HG03039 (cell line): ENCODE data around the gene DOK6.

Experiments used
- ATAC-seq: cut with Tn5 transposase; IDR thresholded peaks from one replicate; pipeline ENCODE4 v1.9.1; 2021; ENCODE audit warnings: mild to moderate bottlenecking, moderate library complexity; ENCODE audit not compliant: unreplicated experiment

The DOK6 gene

DNA sequence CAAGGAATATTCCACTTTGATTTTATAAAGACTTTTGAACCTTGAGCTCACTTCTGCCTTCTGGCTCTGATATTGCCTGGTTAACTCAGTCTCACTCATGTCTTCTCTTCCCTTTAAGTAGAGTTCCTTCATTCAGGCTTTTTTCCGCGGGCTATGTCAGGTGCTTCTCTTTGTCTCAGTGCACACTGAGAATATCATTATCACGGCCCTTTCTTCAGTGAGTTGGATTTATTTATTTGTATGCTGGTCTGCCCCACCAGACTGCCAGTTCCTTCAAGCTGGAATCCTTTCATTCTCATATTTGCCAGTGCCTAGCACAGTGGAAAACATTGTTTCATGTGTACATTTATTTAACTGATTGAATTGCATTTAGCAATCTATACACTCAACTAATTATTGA lies 136.5 kb downstream of the DOK6 start:
- no peak for ATAC-seq

DNA sequence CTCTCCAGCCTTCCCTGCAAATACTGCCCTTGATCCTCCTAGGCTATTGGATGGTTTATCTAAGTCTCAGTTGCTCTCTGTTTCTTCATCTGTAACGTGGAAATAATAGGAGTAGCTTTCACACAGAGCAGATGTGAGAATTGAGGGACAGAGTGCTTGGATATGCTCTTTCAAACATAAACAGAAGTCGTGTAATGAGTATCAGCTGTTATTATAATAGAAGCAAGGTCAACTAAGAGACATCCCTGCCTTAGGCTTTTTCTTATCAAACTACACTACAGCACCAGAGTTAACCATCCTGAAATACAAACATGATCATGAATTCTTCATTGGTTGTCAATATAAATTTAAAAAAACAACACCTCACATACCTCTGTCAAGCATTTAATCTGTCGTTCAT lies 138.2 kb downstream of the DOK6 start:
- no peak for ATAC-seq

DNA sequence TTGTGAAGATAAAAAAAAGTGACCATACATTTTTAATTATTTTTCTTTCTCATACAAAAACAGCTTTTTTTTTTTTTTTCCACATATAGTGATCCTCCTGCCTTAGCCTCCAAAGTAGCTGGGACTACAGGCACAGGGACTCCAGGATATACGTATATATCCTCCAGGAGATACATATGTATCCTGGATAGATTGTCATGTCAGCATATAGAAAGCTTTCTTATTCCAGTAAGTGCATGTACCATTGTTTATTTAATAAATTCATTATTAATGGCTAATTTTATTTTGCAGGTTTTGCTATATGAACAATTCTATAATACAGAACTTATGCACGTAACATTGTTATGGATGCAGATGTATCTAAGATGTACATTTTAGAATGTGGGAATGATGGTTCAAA lies 138.7 kb downstream of the DOK6 start:
- no peak for ATAC-seq

DNA sequence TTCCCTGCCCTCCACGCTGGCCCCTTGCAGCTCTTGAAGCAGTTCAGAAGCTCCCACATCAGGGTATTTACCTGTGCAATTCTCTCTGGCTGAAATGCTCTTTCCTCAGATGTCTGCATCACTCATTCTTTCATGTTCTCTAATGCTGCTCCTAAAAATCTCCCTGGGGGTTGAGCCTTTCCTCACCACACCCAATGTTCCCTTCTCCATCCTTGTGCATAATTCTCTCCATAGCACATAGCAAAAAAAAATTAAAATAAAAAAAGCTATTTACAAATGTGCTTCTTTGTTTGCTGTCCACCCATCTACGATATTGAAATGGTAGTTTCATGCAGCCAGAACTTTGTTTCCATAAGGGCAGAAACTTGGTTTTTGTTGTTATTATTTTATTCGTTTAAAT lies 155.5 kb downstream of the DOK6 start:
- ATAC-seq, result no peak

GRCh38 chr18:69557282-69557681 lies 156.6 kb downstream of the DOK6 start:
- ATAC-seq, result no peak

DNA sequence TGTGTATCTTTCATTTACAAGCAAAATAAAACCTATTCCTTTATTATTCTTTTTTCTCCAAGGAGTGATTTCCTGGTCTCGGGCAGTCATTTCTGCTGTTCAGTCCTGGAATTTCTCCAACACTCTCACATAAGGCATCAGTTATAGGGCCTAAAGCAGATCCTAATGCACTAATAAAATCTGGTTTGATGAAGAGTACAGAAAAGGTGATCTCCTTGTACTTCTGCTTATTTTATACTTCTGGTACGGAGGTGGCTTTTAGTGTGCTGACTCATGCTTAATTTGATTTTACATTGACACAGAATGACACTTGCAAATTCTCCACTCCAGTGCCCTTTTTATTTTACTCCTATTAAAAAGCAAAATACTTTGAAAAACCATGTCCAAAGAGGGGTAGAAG lies 157.4 kb downstream of the DOK6 start:
- ATAC-seq, result no peak

DNA sequence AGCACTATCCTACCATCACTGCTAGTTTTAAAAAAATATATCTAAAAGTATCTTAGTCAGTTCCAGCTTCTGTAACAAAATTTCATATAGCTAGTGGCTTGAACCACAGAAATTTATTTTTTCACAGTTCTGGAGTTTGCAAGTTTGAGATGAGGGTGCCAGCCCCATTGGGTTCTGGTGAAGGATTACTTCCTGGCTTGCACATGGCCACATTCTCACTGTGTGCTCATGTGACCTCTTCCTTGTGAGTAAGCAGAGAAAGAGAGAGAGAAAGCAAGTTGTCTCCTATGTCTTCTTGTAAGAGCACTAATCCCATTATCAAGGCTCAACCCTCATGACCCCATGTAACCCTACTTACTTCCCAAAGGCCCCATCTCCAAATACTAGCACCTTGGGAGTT lies 158.9 kb downstream of the DOK6 start:
- no peak for ATAC-seq

- ATAC-seq, result no peak
Measured at GRCh38 chr18:69564602-69565001, 163.9 kb downstream of the DOK6 start.

DNA sequence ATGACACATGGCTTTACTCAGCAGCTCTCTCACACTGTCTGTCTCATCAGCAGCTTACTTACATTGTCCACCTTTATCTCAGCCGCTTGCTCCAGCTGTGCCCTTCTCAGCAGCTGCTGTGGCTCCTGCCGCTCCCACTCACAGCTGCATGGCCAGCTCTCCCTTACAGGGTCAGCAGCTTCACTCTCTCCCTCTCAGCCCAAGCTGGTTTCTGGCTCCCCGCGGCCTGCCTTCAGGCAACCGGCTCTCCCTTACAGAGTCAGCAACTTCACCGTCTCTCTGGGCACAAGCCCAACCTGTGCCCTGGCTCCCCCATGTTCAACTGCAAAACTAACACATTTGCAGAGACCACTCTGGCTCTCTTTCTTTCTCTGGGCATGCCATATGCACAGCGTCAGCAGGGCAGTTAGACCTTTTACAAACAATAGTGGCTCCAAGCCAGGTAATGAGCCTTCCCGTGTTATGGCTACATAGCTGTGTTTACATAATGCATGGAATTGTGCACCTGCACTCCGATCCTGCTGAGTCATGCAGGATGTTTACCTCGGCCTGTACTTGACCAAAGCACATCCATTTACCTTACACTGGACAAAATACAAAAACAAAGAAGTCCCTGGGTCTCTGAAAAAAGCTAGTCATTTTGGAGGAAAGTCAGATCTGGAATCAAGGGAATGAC lies 167.3 kb downstream of the DOK6 start:
- ATAC-seq, result no peak

- no peak for ATAC-seq
Measured at GRCh38 chr18:69569133-69569532, 168.4 kb downstream of the DOK6 start.

- ATAC-seq, result no peak
Measured at GRCh38 chr18:69574401-69574800, 173.7 kb downstream of the DOK6 start.

DNA sequence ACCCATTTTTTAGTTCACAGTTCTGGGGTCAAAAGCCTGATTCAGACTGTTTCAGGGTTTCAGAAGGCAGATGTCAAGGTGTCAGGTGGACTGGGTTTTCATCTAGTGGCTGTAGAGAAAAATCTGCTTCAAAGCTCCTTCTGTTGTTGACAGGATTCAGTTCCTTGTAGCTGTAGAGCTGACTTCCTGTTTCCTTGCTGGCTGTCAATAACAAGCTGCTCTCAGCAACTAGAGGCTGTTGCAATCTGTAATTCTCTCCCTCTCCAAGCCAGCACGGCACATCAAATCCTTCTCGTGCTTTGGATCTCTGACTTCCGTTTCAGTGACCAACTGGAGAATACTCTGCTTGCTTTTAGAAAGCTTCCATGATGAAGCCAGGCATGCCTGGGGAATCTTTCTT lies 179.4 kb downstream of the DOK6 start:
- ATAC-seq, result peak; percentile 71

DNA sequence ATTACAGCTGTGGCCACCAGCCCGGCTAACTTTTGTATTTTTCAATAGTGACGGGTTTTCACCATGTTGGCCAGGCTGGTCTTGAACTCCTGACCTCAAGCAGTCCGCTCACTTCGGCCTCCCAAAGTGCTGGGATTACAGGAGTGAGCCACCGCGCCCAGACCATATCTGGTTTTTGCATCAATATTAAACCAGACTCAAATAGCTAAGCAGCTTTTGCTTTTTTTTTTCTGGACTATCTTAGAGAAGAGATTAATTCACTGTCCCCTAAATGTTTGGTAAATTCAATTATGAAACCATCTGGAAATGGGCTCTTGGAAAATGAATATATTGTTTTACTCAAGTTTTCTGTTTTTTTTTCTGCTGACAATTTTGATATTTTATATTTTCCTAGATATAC lies 183.7 kb downstream of the DOK6 start:
- no peak for ATAC-seq

DNA sequence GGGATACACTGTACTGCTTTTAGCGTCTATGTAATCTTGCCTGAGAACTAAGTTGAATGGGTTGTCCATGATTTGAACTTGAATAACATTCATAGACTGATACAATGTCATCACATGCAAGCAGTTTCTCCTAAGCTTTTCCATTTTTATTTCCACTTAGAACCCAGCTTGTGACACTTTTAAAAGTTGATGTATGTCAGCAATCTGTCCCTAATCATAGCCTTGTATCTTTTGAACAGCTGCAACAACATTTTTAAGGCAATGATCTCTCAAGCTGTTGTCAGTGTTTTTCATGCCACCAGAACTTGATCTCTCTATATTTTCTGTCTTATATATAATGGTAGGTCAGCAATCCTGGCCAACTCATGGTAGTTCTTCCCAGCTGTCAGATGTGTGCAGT lies 185.0 kb downstream of the DOK6 start:
- no peak for ATAC-seq

DNA sequence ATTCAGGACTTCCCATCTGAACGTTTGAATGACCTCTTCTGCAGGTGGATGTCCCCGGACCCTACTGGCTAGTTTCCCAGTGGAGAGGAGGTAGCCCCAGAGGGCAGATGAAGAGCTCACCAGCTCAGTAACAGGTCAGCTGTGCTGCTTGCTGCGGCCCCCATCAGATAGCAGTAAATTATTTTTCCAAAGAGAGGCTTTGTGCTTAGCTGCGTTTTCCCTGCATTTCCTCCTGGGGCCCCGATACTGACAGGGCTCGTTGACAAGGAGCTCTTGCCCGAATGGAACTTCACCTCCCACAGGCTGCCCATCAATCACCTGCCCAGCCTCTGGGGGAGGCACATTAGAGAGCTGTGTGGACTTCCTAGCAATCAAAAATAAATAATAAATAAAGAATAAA lies 185.8 kb downstream of the DOK6 start:
- no peak for ATAC-seq

DNA sequence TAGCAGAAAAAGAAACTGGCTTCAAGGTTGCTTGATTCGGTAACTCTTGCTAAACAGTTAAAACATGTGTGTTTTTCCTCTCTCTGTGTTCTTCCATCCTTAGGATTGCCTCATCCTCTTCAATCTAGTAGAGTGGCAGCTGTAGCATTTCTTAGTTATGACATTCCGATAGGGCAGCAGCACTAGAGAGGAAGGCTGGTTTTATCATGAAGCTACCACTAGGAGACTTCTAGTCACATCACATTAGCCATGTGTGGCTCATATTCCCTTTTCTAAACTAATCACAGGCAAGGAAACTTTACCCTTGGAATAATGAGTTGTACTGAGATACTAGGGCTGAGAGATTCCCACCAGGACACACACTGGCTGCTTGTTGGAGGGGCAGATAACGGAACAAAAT lies 187.6 kb downstream of the DOK6 start:
- no peak for ATAC-seq

- ATAC-seq, result no peak
Measured at GRCh38 chr18:69590150-69590549, 189.5 kb downstream of the DOK6 start.

DNA sequence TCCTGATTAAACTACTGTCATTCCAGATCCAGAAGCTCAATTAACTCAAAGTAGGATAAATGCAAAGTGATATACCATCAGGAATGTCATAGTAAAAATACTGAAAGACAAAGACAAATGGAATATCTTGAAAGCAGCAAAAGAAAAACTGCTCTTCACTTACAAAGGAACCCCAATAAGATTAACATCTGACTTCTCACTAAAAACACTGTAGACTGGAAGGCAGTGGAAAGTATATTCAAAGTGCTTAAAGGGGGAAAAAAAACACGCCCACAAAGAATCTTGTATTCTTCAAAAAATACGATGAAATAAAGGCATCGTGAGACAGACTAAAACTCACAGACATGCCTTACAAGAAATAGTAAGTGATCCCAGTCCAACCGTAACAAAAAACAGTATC lies 195.7 kb downstream of the DOK6 start:
- ATAC-seq, result no peak

DNA sequence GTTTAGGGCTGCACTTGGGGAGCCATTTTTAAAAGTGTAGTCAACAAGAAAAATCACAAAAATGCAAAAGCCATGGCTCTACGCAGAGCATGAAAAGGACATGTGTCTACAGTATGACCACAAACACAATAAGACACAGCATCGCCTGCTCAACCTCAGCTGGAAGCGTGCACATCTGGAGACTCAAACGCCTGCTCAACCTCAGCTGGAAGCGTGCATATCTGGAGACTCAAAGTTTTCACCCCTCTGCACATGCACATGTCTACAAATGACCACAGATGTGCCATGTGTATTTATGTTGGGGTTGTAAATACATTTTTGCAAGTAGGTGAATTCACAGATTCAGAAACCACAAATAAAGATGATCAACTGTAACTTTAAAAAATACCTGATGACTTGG lies 196.9 kb downstream of the DOK6 start:
- no peak for ATAC-seq

DNA sequence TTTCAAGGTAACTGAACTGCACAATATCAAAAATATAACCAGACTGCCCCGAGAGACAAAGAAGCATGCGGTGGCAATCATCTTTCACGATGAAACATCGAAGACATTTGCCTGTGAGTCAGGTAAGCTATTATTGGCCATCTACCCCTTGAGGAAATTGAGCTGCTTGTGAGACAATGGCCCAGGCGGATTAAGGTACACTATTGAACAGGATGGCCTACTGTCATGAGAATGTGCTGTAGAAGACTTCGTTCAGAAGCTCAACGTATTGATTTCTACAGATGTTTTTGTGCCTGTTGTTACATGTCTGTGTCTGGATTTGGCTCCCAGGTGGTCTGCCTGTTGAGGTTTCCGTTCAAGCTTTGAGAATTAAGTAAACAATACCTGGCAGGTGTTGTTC lies 198.7 kb downstream of the DOK6 start:
- no peak for ATAC-seq

DNA sequence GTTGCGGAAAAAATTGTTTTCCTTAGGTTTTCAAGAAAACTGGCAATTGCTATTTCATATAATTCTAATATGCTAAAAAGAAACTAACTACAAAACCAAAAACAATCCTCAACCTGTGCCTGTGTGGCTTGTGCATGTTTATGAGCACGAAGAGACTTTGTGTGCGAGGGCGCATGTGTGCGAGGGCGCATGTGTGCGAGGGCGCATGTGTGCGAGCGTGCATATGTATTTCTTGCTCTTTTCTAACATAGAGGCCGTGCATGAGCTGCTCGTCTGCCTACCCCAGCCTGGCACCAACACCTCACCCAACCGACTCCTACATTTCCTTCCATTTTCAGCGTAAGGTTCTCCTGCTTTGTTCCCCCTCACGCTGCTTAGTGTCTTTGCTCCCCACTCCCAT lies 211.6 kb downstream of the DOK6 start:
- ATAC-seq, result no peak

DNA sequence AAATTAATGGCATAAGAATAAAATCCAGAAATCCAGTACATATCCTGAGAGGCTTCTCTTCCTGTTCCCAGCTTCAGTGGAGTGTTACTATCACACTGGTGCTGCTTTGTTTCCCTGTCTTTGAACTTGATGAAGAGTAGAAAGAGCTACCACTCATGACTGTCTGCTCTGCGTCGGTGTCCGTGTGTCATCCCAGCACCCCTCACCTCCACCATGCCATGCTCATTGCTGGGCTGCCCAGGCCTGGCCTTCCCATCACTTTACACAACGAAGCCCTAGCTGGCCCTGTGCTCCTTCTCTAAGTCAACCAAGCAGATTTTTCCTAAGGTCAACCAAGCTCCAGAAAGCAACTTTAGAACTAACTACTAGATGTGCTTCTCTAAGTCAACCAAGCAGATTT lies 215.4 kb downstream of the DOK6 start:
- ATAC-seq, result no peak

GRCh38 chr18:69617408-69617807 lies 216.7 kb downstream of the DOK6 start:
- no peak for ATAC-seq

DNA sequence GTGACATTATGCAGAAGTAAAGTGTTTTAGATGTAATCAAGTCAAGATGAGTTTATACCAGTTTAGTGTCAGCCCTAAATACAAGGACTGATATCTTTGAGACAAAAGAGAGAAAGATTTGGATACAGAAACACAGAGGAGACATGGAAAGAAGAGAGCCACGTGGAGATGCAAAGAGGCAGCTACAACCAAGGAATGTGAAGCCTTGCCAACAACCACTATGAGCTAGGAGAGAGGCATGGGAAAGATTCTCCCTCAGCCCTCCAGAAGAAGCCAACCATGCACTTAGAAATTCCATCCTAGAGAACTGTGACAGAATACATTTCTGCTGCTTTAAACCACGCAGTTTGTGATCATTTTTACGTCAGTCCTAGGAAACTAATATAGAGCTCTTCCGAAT lies 217.2 kb downstream of the DOK6 start:
- no peak for ATAC-seq
